Measurements from ENCODE around the gene ZNF516. TPM values are rescaled to one million over a fixed set of nuclear protein-coding genes. Genes with fewer than 3 reads are reported as not detected.

The ZNF516 gene
- total RNA-seq, 1 experiment from 2014 or later: 25.5 TPM

GRCh38 chr18:76518860-76519538 is 24.0 kb upstream of the ZNF516 start:
- ChIA-PET POLR2A (no interaction called here), CTCF (no interaction called here)
- Histone ChIP-seq H3K4me3 (ENCODE audit: low read depth, low read length) (no peak overlapping the region), H3K9me3 (no peaks in the 10 kb centered on the region), H3K4me1 (no peaks in the 10 kb centered on the region), H3K36me3 (ENCODE audit: control insufficient read depth, insufficient read depth, low read length) (no peaks in the 10 kb centered on the region), H3K27me3 (replicated peaks; ENCODE audit: control insufficient read depth, insufficient read depth, low read length) (no peaks in the 10 kb centered on the region)
- H3K27me3 Mint-ChIP-seq (ENCODE audit: insufficient read depth, unreplicated experiment): no peaks in the 10 kb centered on the region
- no peak overlapping the region for H3K27ac Mint-ChIP-seq (ENCODE audit: unreplicated experiment)
- TF ChIP-seq CTCF (IDR thresholded peaks at IDR 0.05; ENCODE audit: insufficient read depth in 1 of 2, low read depth in 1 of 2, low read length in 1 of 2, severe bottlenecking in 1 of 2, unreplicated experiment in 1 of 2): no peak
- no peaks in the 10 kb centered on the region for H3K9me3 Mint-ChIP-seq (ENCODE audit: unreplicated experiment)
- intact Hi-C loops (cut with micrococcal nuclease; ENCODE audit: unreplicated experiment): no loop called here
- H3K4me3 Mint-ChIP-seq (ENCODE audit: unreplicated experiment): no peak overlapping the region
- DNase-seq: no peak
- no peaks in the 10 kb centered on the region for H3K36me3 Mint-ChIP-seq (ENCODE audit: insufficient read depth, unreplicated experiment)
- no peaks in the 10 kb centered on the region for H3K4me1 Mint-ChIP-seq (ENCODE audit: low read depth, unreplicated experiment)
- no TSS peak for BruUV-seq (replicated peaks)

- H3K9me3 ChIP-seq: no peaks in the 10 kb centered on the region
- intact Hi-C loops (cut with micrococcal nuclease; ENCODE audit: unreplicated experiment): no loop called here
- no peaks in the 10 kb centered on the region for H3K36me3 ChIP-seq (ENCODE audit: control insufficient read depth, insufficient read depth, low read length)
- BruUV-seq (replicated peaks): no TSS peak
- Mint-ChIP-seq H3K27ac (ENCODE audit: unreplicated experiment) (no peak overlapping the region), H3K4me1 (ENCODE audit: low read depth, unreplicated experiment) (no peaks in the 10 kb centered on the region), H3K9me3 (ENCODE audit: unreplicated experiment) (no peaks in the 10 kb centered on the region), H3K27me3 (ENCODE audit: insufficient read depth, unreplicated experiment) (no peaks in the 10 kb centered on the region), H3K4me3 (ENCODE audit: unreplicated experiment) (no peak overlapping the region), H3K36me3 (ENCODE audit: insufficient read depth, unreplicated experiment) (no peaks in the 10 kb centered on the region)
- H3K27me3 ChIP-seq (replicated peaks; ENCODE audit: control insufficient read depth, insufficient read depth, low read length): no peaks in the 10 kb centered on the region
- H3K4me3 ChIP-seq (ENCODE audit: low read depth, low read length): no peak overlapping the region
- no peak for DNase-seq
- ChIA-PET CTCF (no interaction called here), POLR2A (no interaction called here)
- no peaks in the 10 kb centered on the region for H3K4me1 ChIP-seq
- TF ChIP-seq CTCF (IDR thresholded peaks at IDR 0.05; ENCODE audit: insufficient read depth in 1 of 2, low read depth in 1 of 2, low read length in 1 of 2, severe bottlenecking in 1 of 2, unreplicated experiment in 1 of 2): no peak
Measured at GRCh38 chr18:76518123-76518859, 23.2 kb upstream of the ZNF516 start.

- no peaks in the 10 kb centered on the region for H3K27me3 Mint-ChIP-seq (ENCODE audit: insufficient read depth, unreplicated experiment)
- no TSS peak for BruUV-seq (replicated peaks)
- Histone ChIP-seq H3K4me3 (ENCODE audit: low read depth, low read length) (no peak overlapping the region), H3K27me3 (replicated peaks; ENCODE audit: control insufficient read depth, insufficient read depth, low read length) (no peaks in the 10 kb centered on the region), H3K9me3 (no peaks in the 10 kb centered on the region), H3K36me3 (ENCODE audit: control insufficient read depth, insufficient read depth, low read length) (no peaks in the 10 kb centered on the region), H3K4me1 (no peaks in the 10 kb centered on the region)
- no peak for DNase-seq
- no peaks in the 10 kb centered on the region for H3K9me3 Mint-ChIP-seq (ENCODE audit: unreplicated experiment)
- POLR2A ChIA-PET: no interaction called here
- no peak overlapping the region for H3K27ac Mint-ChIP-seq (ENCODE audit: unreplicated experiment)
- CTCF ChIA-PET: no interaction called here
- intact Hi-C loops (cut with micrococcal nuclease; ENCODE audit: unreplicated experiment): no loop called here
- no peak overlapping the region for H3K4me3 Mint-ChIP-seq (ENCODE audit: unreplicated experiment)
- H3K36me3 Mint-ChIP-seq (ENCODE audit: insufficient read depth, unreplicated experiment): no peaks in the 10 kb centered on the region
- TF ChIP-seq CTCF (IDR thresholded peaks at IDR 0.05; ENCODE audit: insufficient read depth in 1 of 2, low read depth in 1 of 2, low read length in 1 of 2, severe bottlenecking in 1 of 2, unreplicated experiment in 1 of 2): no peak
- no peaks in the 10 kb centered on the region for H3K4me1 Mint-ChIP-seq (ENCODE audit: low read depth, unreplicated experiment)
Measured at GRCh38 chr18:76515576-76515975, 20.5 kb upstream of the ZNF516 start.

All from Caco-2 (cell line).